GM12874 (cell line): ENCODE data around the gene PSD2.

Experiments used
- CTCF ChIP-seq: IDR thresholded peaks from 2 replicates; pipeline ENCODE4 v1.5.1; 2011; ENCODE audit warnings: low read depth, mild to moderate bottlenecking, control low read depth, low read length, moderate library complexity; ENCODE audit not compliant: insufficient read depth

PSD2 gene

GRCh38 chr5:139839232-139839815 lies 43.7 kb downstream of the PSD2 start:
- TF ChIP-seq CTCF: no peak

DNA sequence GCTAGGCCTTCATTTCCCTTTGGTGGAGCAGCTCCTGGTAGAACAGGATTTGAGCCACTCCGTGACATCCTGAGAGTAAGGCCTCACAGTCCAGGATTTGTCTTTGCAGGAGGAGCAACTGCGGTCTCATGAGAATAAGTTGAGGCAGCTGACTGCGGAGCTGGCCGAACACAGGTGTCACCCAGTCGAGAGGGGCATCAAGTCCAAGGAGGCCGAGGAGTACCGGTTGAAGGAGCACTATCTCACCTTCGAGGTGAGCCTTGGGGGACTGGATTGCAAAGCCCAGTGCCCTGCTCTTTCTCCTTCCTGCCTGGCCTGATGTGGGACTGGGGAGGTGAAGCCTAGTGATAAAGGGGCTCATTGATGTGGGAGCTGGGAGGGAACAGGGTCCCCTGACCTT lies 44.3 kb downstream of the PSD2 start:
- TF ChIP-seq CTCF: no peak

- TF ChIP-seq CTCF: no peak
These were observed 45.9 kb downstream of the PSD2 start for GRCh38 chr5:139841549-139841948.

GRCh38 chr5:139842321-139842720 lies 46.7 kb downstream of the PSD2 start:
- no peak for TF ChIP-seq CTCF

- no peak for TF ChIP-seq CTCF
These were observed 48.4 kb downstream of the PSD2 start for GRCh38 chr5:139843991-139844390.

GRCh38 chr5:139844472-139845145 lies 49.0 kb downstream of the PSD2 start:
- TF ChIP-seq CTCF: peak; percentile 88

DNA sequence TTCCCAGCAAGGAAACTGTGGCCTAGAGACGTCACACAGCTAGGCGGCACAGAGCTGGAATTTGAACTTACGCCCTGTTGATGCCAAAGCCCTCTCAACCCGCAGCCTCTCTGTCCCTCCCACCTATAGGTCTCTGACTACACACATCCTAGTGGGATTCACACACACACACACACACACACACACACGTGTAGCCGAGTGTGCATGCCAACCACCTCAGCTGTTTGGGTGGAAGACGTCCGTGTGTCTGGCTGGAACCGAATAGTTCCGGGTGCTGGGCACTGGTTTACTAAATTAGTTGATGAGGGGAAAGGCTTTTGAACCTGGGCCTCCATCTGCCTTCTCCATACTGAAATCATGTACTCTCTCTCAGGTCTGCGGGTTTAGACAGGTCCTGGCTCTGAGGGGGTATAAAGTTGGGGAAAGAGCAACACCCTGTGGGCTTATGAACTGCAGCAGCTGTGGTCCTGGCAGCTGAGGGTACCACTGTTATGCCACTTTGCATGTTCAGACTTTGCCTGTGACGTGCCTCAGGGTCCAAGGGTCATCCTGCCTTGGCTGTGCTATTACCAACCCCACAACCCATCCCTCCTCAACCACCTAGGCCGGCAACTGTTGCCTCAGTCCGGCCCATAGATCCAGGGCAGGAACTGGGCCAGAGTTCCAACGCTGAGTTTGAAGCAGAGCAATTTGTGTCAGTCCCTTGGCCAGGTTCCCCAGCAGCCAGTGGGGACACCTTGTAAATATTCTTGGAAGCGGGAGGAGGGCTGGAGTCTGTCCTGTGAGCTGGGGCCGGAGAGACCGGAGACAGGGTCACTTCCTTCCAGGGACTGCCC lies 50.5 kb downstream of the PSD2 start:
- no peak for TF ChIP-seq CTCF
